GM18870 (cell line): ENCODE data around the gene FRMD3.

ENCODE experiments used
- ATAC-seq: cut with Tn5 transposase; IDR thresholded peaks from one replicate; pipeline ENCODE4 v1.9.1; 2021; ENCODE audit warnings: moderate library complexity; ENCODE audit not compliant: unreplicated experiment

The FRMD3 gene

DNA sequence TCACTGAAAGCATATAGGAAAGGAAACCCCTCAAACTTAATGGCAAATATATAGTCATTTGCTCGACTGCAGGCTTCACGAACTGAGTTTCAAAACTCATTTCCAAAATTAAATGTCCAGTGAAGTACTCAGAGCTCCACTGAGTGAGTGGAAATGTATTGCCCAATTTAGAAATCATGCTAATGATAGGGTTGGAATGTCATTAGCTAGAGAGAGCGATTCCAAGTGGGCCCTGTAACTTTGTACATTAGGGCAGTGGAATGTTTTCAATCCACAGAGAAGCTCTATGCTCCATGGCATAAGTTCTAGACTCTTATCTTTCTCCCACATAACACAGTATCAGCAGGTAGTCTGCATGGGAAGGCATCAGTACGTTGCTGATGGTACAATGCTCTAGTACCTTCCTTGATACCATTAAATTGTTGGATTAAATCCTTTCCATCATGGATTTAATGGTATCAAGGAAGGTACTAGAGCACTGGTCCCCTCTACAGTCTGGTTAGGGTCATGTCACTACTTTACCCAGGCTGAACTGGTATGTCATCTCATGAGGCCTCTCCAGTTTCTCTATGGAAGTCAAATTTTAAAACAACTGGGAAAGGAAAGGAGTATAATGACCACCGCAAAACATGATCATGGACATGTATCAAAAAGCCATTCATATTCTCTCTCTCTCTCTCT lies 292.1 kb downstream of the FRMD3 start:
- no peak for ATAC-seq

DNA sequence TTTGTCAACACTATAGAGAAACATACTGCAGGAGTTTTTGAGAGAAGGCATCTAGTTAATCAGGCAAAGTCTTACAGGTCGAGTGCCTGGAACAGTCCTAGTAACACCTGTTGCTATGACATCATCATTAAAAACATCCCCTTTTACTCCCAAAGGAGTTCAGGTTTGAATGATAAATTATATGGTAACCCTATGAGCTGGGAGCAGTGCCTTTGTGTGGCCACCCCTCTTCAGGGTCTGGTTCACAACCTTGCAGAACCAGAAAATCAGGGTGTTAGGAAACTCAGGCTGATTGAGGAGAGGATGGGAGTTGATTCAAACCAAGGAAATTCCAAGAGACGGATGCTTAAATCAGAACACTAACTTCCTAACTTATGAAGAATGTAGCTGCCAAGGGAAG lies 296.1 kb downstream of the FRMD3 start:
- no peak for ATAC-seq

DNA sequence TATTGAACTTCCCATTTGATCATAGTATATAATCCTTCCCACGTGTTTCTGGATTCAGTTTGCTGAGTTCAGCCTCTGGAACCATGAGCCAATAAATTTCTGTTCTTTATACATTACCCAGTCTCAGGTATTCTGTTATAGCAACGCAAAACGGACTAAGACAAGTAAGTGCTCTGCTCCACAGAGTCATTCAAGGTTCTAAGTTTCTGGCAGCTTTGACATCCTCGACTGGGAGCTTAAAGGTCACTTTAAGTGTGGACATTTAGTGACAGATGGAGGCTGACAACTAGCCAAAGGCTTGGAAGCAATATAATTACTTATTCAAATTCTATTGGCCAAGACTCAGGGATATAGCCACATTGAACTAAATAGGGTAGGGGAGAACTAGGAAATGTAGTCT lies 297.5 kb downstream of the FRMD3 start:
- no peak for ATAC-seq

DNA sequence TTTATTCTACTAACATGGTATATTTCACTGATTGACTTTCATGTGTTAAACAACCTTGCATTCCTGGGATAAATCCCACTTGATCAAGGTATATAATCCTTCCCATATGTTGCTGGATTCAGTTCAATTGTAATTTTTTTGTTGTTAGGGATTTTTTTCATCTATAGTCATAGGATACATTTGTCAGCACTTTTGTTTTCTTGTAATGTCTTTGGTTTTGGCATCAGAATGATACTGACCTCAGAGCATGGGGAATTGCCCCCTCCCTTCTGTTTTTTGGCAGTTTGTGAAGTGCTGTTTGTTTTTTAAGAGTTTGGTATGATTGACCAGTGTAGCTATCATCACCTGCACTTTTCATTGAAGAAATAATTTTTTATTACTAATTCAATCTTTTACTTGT lies 298.5 kb downstream of the FRMD3 start:
- ATAC-seq, result no peak

DNA sequence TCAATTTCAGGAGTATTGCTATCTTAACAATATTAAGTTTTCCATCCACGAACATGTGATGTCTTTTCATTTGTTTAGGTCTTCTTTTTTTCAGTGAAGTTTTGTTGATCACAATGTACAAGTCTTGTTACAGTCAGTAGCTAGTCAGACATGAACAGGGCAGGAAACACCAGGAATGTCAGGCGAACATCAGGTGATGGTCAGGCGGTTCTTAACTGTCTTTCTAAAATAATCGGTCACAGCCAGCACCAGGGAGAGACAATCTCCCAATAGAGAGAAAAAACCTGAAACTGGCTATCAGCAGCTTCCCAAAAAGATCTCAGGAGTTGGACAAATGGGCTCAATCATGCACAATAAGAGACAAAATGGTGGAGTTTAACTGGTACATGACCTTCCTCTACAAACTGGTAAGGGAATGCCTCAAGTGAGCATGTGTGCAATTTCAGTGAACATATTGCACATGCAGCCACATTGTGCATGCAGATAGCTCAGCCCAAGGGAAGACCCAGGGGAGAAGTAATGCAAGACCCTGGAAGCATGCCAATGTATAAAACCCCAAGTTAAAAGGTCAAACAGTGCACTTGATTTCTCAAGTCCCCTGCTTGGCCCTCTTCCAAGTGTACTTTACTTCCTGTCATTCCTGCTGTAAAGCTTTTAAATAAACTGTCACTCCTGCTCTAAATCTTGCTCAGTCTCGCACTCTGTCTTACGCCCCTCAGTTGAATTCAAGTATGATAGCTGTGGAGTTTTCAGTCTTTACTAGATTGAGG lies 299.1 kb downstream of the FRMD3 start:
- ATAC-seq, result no peak

DNA sequence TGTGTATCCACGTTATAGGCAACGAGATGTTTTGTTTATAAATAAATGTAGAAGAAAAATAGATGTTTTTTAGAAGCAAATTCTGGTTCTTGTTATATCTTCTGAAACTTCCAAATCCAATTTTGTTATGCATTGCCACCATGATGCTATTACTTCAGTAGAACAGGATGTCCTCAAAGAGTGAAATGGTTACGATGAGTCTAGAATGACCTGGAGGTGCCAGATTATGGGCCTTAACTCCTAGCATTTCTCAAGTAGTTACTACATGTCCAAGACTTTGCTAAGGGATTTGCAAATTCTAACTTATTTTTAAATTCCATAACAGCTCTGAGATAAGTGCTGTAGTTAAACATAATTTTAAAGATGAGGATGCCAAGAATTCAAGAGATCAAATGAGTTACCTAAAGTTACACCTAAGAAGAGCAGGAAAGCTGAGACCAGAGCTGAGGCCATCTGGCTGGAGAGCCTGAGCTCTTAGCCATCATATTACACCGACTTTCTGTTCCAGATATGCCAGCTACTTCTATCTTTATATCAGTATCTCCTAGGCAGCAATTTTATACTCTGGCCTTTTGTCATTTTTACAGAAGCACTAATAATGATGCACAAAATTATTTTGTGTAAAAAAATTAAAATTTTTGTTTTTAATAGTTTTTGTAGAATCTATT lies 302.0 kb downstream of the FRMD3 start:
- ATAC-seq, result no peak

DNA sequence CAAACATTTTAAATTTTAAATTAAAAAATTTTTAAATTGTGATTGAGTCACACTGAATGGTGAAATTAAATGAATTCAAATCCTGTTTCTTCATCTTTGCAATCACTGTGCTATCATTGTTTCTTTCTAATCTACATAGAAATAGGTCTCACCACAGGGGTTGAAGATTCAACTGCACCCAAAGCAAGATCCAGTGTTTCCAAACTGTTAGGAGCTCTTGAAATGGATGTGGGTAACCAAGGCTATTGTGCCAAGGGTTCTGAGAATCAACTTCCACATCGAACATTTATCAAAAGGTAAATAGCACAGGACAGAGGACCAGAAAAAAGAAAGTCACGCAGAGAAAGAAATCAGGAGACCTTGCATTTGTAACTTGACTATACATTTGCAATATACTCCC lies 302.7 kb downstream of the FRMD3 start:
- ATAC-seq, result no peak

DNA sequence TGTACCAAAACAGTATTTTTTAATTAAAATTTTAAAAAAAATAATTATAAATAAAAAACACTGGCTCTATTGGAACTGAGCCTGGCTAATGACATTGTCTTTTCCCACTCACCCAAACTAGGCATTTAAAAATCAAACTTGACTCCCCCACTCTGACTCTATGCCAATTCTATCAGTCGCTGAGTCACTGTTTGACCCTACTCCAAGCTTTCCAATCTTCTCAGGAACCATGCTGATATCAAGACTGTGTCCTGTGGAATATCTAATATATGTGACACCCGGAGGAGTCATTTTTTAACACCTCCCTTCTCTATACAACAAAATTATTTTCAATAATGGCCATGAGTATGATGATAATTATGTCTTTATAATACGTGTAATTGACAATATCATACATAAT lies 303.7 kb downstream of the FRMD3 start:
- no peak for ATAC-seq

DNA sequence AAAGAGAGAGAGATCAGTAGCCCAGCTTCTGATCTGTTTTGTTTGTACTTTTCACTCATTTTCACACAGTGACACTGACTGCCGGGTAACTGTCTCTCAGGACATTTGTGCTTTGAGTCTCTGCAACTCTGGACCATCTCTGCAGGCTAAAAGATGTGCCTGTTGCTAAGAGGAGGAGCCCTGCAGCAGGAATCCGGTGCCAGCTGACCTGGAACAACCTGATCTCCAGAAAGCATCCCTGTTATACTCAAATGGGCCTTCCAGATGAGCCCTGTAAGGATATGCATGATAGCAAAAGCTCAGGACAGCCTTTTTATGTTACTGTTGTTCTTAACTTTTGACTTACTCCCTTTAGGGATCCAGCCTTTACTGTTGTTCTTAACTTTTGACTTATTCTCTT lies 304.6 kb downstream of the FRMD3 start:
- no peak for ATAC-seq

DNA sequence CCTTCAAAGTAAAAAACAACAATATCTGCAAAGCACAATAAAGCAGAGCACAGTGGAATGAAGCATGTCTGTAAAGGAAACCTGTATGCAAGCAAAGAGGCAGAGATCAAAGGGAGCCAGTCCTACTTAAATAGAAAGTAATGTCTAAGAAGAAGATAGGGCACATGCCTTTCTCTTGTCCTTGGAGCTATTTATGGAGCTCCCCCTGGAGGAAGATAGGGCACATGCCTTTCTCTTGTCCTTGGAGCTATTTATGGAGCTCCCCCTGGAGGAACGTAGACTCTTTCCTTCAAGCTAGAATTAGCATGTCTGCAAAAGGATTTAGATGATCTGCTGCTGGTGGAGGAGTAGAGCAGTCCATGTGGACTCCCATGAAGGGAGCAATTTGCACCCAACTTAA lies 307.2 kb downstream of the FRMD3 start:
- peak; percentile 91 for ATAC-seq

DNA sequence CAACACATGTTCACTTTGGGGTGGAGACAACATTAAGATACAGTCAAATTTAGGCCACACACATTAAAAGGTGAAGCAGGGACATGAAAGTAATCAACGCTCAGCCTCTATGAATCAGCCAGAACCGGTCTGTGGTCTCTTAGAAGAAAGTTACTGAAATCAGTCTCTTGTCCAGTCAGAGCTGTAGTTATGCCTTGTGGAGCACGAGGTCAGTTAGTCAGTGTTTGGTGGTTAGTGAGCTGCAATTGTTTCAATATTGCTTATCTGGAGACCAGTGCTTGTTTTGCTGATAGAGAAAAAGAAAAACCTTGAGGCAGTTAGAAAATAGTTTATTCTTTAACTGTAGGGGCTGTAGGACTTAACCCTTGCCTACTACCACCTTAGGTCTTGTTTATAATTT lies 317.5 kb downstream of the FRMD3 start:
- ATAC-seq, result peak; percentile 99

DNA sequence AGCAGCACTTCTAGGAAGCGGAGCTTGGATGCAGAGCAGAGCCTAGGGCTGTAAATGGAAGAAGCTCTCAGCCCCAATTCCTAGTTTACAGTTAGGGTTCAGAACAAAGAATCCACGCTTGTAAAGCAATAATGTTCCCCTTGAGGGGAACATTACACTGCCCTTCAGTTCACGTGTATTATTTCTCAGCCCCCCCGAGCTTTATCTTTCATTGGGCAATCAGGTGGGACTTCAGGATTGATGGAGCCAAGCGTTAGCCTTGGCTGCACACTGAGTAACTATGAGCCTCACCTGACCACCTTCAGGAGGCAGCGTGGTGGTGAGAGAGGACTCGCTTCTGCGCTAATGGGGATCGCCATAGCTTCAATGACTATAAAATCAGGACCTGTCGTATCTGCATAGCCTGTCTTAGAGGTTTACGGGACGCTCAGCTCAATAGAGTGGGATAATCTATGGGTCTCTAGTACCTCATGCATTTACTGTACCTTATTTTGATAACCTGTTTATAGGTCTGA lies 318.2 kb downstream of the FRMD3 start:
- ATAC-seq, result no peak

DNA sequence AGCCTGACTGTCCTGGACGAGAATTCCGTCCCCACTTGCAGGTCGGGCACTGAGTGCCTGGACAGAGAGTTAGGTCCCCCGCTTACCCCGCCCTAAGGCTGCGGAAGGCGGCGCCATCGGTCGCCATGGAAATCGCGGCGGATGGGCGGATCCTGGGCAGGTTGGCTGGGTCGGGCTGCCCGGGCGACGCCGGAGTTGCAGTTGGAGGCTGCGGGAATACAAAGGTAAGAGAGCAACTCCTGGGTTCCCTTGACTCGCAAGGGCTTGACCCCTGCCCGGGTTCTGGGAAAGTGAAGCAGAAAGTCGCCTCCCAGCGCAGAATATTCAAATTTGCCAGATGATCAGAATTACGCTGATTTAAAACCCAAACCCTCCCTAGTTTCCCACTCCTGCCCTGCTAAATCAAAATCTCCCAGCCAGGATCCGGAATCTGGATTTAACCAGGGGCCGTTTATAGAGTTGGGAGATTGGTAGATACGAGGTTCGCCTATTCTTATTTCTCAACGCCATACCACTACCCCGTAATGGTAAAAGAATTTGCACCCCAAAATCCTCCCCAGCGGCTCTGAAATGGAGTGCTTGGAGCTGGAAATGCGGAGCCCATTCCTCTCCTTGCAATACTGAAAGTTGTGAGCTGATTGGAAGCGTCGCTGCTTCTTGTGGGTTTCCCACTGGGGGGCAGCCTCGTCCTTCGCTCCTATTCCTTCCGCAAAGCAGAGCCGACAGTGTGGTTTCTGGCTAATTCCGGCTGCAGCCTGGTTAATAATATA lies 318.9 kb downstream of the FRMD3 start:
- peak; percentile 43 for ATAC-seq

DNA sequence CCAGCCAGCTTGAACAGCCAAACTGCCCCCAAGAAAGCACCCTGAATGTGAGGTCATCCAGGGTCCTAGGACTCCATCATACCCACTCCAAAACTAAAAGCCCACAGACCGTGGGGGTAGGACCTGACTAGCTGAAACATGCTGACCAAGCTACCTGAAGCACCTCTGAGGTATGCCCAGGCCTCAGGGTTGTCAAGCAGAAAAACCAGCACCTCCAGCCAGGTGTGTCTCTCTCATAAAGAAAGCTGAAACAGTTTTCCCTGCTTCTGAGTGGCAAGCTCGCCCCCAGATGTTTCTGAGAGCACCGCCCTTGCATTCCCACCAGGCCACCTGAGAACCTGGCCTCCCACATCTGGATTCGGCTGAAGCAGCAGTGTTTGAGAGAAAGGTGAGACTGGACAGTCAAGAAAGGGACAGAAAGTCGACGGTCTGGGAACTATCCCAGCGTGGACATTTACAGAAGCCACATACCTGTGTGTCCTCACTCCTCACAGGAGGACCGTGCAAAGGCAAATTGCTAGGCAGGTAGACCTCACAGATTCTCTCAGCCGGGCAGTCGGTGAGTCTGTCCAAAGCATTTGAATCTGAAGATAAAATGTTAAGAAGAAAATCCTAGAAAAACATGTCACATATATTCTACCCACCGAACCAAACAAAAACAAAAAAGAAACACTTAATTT lies 319.6 kb downstream of the FRMD3 start:
- ATAC-seq, result no peak

DNA sequence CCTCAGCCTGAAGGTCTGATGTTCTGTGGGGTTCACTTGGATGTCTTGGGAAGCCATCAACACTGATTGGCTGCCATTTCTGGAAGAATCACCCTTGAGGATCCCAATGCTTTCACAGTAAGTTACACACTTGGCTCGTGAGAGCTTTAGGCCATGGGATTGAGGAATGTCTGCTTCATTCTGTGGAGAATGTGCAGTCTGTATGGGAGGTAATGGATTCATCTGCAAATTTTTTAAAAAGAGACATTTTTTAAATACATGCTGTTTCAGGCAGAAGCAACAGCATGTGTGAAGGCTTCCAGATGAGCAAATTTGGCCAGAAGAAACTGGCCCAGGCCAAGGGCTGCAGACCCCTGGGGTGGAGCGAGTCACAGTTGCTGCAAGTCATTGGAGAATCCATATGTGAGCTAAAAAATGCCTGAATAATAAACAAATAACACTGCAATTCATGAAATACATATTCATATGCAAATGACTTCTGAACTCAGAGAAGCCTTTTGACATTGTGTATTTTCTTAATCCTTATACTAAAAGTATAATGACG lies 328.9 kb downstream of the FRMD3 start:
- ATAC-seq, result no peak

DNA sequence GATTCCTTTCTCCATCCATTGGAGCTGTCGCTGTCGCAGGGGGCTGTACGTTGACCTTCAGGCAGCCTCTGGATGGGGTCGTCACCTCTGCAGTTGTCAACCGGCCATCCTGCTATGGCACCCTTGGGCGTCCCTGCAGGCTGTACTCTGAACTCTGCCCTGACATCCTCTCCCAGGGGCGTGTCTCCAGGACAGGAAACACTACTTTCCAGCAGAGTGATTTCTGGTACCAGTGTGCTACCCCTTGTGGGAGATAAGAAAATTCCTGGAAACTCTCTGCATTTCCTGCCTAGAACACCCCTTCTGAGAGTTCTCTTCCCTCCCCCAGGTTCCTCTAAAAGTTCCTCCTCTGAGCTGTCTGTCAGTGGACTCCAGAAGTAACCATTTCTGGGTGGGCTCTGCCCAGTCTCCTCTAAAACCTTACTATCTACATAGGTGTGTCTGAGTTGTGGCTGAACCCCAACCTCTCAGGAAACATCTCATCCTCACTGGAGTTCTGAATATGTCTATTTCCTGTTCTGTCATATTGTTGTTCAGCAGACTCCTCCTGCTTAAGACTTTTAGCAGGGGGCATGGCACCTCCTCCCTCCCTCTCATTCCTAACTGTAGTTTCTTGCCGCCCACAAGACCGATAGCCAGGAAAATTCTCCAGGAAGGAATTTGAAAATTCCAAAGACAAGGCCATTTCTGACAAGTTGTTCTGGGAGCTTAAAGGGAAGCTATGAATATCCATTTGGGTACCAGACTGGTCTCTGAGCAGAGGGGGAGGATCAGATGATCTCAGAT lies 329.9 kb downstream of the FRMD3 start:
- no peak for ATAC-seq

DNA sequence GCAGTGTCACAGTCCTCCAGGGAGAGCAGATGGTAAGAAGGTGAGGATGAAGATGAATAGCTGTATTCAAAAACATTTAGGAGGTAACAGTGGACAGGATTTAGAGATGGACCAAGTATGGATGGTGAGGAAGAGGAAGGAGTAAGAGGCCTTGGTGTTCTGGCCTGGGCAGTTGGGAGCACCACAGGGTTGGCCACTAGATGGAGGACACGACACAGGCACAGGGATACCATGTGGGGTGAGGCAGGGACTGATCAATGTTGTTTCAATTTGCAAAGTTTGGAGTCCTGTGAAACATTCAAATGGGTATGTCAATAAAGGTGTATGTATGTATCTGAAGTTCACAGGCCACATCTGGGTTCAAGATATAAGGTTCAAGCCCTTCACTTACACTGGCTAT lies 334.2 kb downstream of the FRMD3 start:
- no peak for ATAC-seq

DNA sequence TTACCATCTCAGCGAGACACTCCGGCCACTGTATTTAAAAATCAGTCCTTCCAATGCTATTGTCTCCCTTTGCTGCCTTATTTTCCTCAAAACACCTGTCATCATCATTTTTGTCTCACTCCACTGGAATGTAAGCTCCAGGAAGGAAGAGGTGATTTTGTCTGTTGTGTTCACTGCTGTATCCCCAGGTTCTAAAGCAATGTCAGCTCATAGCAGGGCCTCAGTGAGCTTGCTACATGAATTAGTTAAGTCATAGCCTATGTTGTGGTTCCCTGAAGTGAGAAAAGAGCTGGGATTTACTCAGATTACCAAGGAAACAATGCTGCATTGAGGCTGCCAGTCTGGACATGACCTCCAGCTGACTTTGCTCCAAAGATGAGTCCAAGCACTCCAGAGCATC lies 337.7 kb downstream of the FRMD3 start:
- no peak for ATAC-seq

DNA sequence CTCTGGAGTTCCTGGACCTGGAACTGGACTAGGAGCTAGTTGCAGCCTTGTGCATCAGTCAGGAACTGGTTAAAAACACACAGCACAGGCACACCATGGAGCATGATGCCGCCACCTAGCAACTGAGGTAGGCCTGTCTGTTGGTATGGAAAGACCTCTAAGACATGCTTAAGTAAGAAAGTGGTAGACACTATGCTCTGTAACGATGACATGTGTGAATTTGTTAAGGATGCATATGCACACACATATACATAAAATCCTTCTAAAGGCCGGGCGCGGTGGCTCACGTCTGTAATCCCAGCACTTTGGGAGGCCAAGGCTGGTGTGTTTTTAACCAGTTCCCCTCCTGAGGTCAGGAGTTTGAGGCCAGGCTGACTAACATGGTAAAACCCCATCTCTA lies 338.4 kb downstream of the FRMD3 start:
- no peak for ATAC-seq

DNA sequence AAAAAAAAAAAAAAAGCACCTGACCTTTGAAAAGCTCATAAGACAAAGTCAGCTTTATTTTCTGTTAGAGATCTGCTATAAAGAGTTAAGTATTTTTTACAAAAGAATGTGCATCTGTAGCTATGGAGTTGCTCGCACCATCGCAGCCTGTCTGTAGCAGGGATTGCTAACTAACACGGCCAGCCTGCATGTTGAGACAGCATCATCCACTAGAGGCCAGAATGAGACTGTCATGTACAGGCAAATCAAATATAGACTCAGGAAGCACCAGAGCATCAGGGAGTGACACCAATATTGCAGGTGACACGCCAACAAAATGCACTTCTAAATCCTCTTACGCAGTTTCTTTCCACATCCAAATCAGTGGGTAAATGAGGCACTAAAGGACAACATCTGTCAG lies 339.0 kb downstream of the FRMD3 start:
- ATAC-seq, result no peak
